SK-N-SH (cell line): ENCODE results near the gene SLC2A8. TPM values are rescaled to one million over a fixed set of nuclear protein-coding genes. Genes with fewer than 3 reads are reported as not detected.
A peak's percentile ranks its signal among the peaks of the same experiment; 100 is the strongest.

ENCODE experiments used
- CTCF ChIA-PET: fragments of 300-600, 350-600 bp; formaldehyde crosslinking; extraction: SDS; loops from one replicate; lab custom pipeline; 2021; lab: Yijun Ruan, JAX
- POLR2A ChIA-PET: fragments of 350-600 bp; sonication (Branson Sonifier 250); formaldehyde crosslinking; extraction: SDS; loops from one replicate; lab custom pipeline; 2020; ENCODE audit warnings: antibody characterized with exemption, inconsistent platforms; lab: Yijun Ruan, JAX
- DNase-seq: peaks from one replicate; pipeline ENCODE4 v3.0.0; 2012
- H2AFZ ChIP-seq: fragments of 200-600 bp; sonication (generic); 2 replicates; pipeline ENCODE4 v1.8.1; 2016; ENCODE audit warnings: antibody characterized with exemption, mild to moderate bottlenecking, low read depth
- H3F3A ChIP-seq: fragments of 200-600 bp; sonication (generic); replicated peaks from 2 replicates; pipeline ENCODE3; 2016; ENCODE audit warnings: antibody characterized with exemption, mild to moderate bottlenecking; ENCODE audit not compliant: insufficient read depth
- H3K27ac ChIP-seq, 2 experiments: fragments of 200-500 bp in 1 of 2; fragments of 200-600 bp in 1 of 2; sonication (Bioruptor generic) in 1 of 2; sonication (generic), shearing (Covaris generic) in 1 of 2; 2 replicates each; pipeline versions ENCODE4 v1.5.1 to v1.6.1; 2014 to 2016; ENCODE audit warnings: low read depth in 2 of 2, inconsistent platforms in 1 of 2, low read length in 1 of 2, mild to moderate bottlenecking in 1 of 2, mixed read lengths in 1 of 2
- H3K27me3 ChIP-seq: fragments of 200-600 bp; sonication (generic), shearing (Covaris generic); 2 replicates; pipeline ENCODE4 v1.6.1; 2016; ENCODE audit warnings: mixed run types; ENCODE audit not compliant: insufficient read depth
- H3K36me3 ChIP-seq, 2 experiments: fragments of 200-500 bp in 1 of 2; fragments of 200-600 bp in 1 of 2; sonication (Bioruptor generic) in 1 of 2; sonication (generic) in 1 of 2; replicated peaks in 1 of 2; 2 replicates each; pipeline versions ENCODE3 to v1.5.1; 2014 to 2016; ENCODE audit warnings: low read length in 1 of 2, mild to moderate bottlenecking in 1 of 2; ENCODE audit not compliant: insufficient read depth in 2 of 2, control insufficient read depth in 1 of 2
- H3K4me1 ChIP-seq, 2 experiments: fragments of 200-500 bp in 1 of 2; fragments of 200-600 bp in 1 of 2; sonication (Bioruptor generic) in 1 of 2; sonication (generic), shearing (Covaris generic) in 1 of 2; 2 replicates each; pipeline versions ENCODE4 v1.5.1 to v1.6.1; 2014 to 2016; ENCODE audit warnings: low read depth in 1 of 2, low read length in 1 of 2, mixed run types in 1 of 2; ENCODE audit not compliant: insufficient read depth in 2 of 2, control insufficient read depth in 1 of 2
- H3K4me2 ChIP-seq: fragments of 200-600 bp; sonication (generic), shearing (Covaris generic); 2 replicates; pipeline ENCODE4 v1.6.1; 2017; ENCODE audit warnings: mixed run types
- H3K4me3 ChIP-seq, 2 experiments: fragments of 200-500 bp in 1 of 2; fragments of 200-600 bp in 1 of 2; sonication (Bioruptor generic) in 1 of 2; sonication (generic), shearing (Covaris generic) in 1 of 2; 2 replicates each; pipeline versions ENCODE4 v1.5.1 to v1.8.1; 2014 to 2016; ENCODE audit warnings: low read depth in 2 of 2, inconsistent platforms in 1 of 2, low read length in 1 of 2, mild to moderate bottlenecking in 1 of 2, mixed read lengths in 1 of 2, moderate library complexity in 1 of 2
- H3K79me2 ChIP-seq: fragments of 200-600 bp; sonication (generic); 2 replicates; pipeline ENCODE4 v1.8.1; 2017; ENCODE audit warnings: mild to moderate bottlenecking; ENCODE audit not compliant: insufficient read depth
- H3K9ac ChIP-seq: fragments of 200-600 bp; sonication (generic); 2 replicates; pipeline ENCODE4 v1.6.1; 2017; ENCODE audit warnings: mixed run types
- H3K9me2 ChIP-seq: fragments of 200-600 bp; sonication (generic); 2 replicates; pipeline ENCODE4 v1.6.1; 2017; ENCODE audit warnings: mixed run types
- H3K9me3 ChIP-seq: fragments of 200-600 bp; sonication (generic); 2 replicates; pipeline ENCODE4 v1.6.1; 2017; ENCODE audit warnings: mixed run types, mild to moderate bottlenecking, moderate library complexity
- H4K20me1 ChIP-seq: fragments of 200-600 bp; sonication (generic); 2 replicates; pipeline ENCODE4 v1.6.1; 2017; ENCODE audit warnings: mild to moderate bottlenecking, mixed run types; ENCODE audit not compliant: insufficient read depth
- CHD2 ChIP-seq: fragments of 150-350 bp; IDR thresholded peaks from 2 replicates; pipeline ENCODE4 v1.6.1; 2018; ENCODE audit warnings: low read length; ENCODE audit not compliant: partially characterized antibody
- EP300 ChIP-seq, 2 experiments: IDR thresholded peaks; 2 replicates each; pipeline versions ENCODE4 v1.4.0 to v1.6.1; 2012; ENCODE audit warnings: borderline replicate concordance in 1 of 2, low read depth in 1 of 2, low read length in 1 of 2
- EZH2phosphoT487 ChIP-seq: fragments of 200-600 bp; sonication (generic); IDR thresholded peaks from 2 replicates; pipeline ENCODE4 v1.6.1; 2017; ENCODE audit warnings: low read depth, mixed run types, mild to moderate bottlenecking, antibody characterized with exemption, moderate library complexity, borderline replicate concordance
- FOSL2 ChIP-seq: IDR thresholded peaks from 2 replicates; pipeline ENCODE4 v1.4.0; 2012; ENCODE audit warnings: low read depth, mild to moderate bottlenecking, moderate library complexity, borderline replicate concordance
- FOXJ3 ChIP-seq: sonication (generic); formaldehyde crosslinking; IDR thresholded peaks from 2 replicates; pipeline ENCODE4 v1.5.1; 2020; ENCODE audit warnings: mild to moderate bottlenecking, missing genetic modification reagents
- FOXM1 ChIP-seq: IDR thresholded peaks from 2 replicates; pipeline ENCODE4 v1.4.0; 2012; ENCODE audit warnings: low read depth, mild to moderate bottlenecking
- GABPA ChIP-seq: IDR thresholded peaks from 2 replicates; pipeline ENCODE4 v1.4.0; 2012; ENCODE audit warnings: low read depth, mild to moderate bottlenecking
- GATA2 ChIP-seq: sonication (generic); formaldehyde crosslinking; IDR thresholded peaks from 2 replicates; pipeline ENCODE4 v1.5.0; 2020; ENCODE audit warnings: mild to moderate bottlenecking, missing genetic modification reagents
- MEF2A ChIP-seq: IDR thresholded peaks from 2 replicates; pipeline ENCODE4 v1.4.0; 2012; ENCODE audit warnings: low read depth, borderline replicate concordance
- MXI1 ChIP-seq: IDR thresholded peaks from 2 replicates; pipeline ENCODE4 v1.6.1; 2012; ENCODE audit warnings: mild to moderate bottlenecking, low read depth, low read length, improper control_type of control experiment
- NFIC ChIP-seq: IDR thresholded peaks from 2 replicates; pipeline ENCODE4 v1.4.0; 2012; ENCODE audit warnings: borderline replicate concordance
- NRF1 ChIP-seq: IDR thresholded peaks from 2 replicates; pipeline ENCODE4 v1.6.1; 2012; ENCODE audit warnings: low read depth, mild to moderate bottlenecking, low read length
- POLR2AphosphoS5 ChIP-seq: IDR thresholded peaks from 2 replicates; pipeline ENCODE4 v1.6.1; 2012; ENCODE audit warnings: low read depth, low read length
- RCOR1 ChIP-seq: fragments of 150-350 bp; IDR thresholded peaks from 2 replicates; pipeline ENCODE4 v1.6.1; 2017; ENCODE audit warnings: antibody characterized with exemption, low read length
- RFX5 ChIP-seq: IDR thresholded peaks from 2 replicates; pipeline ENCODE4 v1.6.1; 2012; ENCODE audit warnings: mild to moderate bottlenecking, improper control_type of control experiment, low read length
- RXRA ChIP-seq: IDR thresholded peaks from 2 replicates; pipeline ENCODE4 v1.4.0; 2012; ENCODE audit warnings: low read depth, mild to moderate bottlenecking, borderline replicate concordance
- SIN3A ChIP-seq: IDR thresholded peaks from 2 replicates; pipeline ENCODE4 v1.6.1; 2012; ENCODE audit warnings: low read depth, mild to moderate bottlenecking, low read length, moderate library complexity, borderline replicate concordance
- SMC3 ChIP-seq: IDR thresholded peaks from 2 replicates; pipeline ENCODE4 v1.6.1; 2012; ENCODE audit warnings: low read depth, low read length, improper control_type of control experiment
- TAF1 ChIP-seq: IDR thresholded peaks from 2 replicates; pipeline ENCODE4 v1.6.1; 2012; ENCODE audit warnings: low read depth, mild to moderate bottlenecking, low read length, moderate library complexity, borderline replicate concordance
- TCF12 ChIP-seq: IDR thresholded peaks from 2 replicates; pipeline ENCODE4 v1.4.0; 2012
- WGBS: methylation state at CpG from one replicate; pipeline ENCODE4 v1.1.6; 2017; ENCODE audit warnings: low lambda C conversion rate; 5-methylcytosine and 5-hydroxymethylcytosine counted together
- polyA plus RNA-seq, 3 experiments: library from polyadenylated mRNA; depleted of rRNA; stranded (reverse); fragments of >200 nt; gene quantifications; 2 replicates each; pipeline ENCODE4 v1.2.3, GENCODE V29; 2012
- TF ChIP-seq, protein P1 (sequence below): IDR thresholded peaks from 2 replicates; pipeline ENCODE4; 2012
- TF ChIP-seq, protein P2 (sequence below): fragments of 200-600 bp; sonication (generic); IDR thresholded peaks from 2 replicates; pipeline ENCODE4 v1.6.1; 2017; ENCODE audit warnings: antibody characterized with exemption, mild to moderate bottlenecking, moderate library complexity
- TF ChIP-seq, protein P3 (sequence below): fragments of 150-350 bp; IDR thresholded peaks from 2 replicates; pipeline ENCODE4 v1.6.1; 2016; ENCODE audit warnings: mild to moderate bottlenecking, low read depth, low read length
- TF ChIP-seq, protein P4 (sequence below): fragments of 150-350 bp; IDR thresholded peaks from 2 replicates; pipeline ENCODE4 v1.6.1; 2017; ENCODE audit warnings: antibody characterized with exemption, low read length, low read depth, borderline replicate concordance
- TF ChIP-seq, protein P5 (sequence below): IDR thresholded peaks from 2 replicates; pipeline ENCODE4 v1.4.0; 2012; ENCODE audit warnings: low read depth, borderline replicate concordance

The SLC2A8 gene, protein sequence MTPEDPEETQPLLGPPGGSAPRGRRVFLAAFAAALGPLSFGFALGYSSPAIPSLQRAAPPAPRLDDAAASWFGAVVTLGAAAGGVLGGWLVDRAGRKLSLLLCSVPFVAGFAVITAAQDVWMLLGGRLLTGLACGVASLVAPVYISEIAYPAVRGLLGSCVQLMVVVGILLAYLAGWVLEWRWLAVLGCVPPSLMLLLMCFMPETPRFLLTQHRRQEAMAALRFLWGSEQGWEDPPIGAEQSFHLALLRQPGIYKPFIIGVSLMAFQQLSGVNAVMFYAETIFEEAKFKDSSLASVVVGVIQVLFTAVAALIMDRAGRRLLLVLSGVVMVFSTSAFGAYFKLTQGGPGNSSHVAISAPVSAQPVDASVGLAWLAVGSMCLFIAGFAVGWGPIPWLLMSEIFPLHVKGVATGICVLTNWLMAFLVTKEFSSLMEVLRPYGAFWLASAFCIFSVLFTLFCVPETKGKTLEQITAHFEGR
- 15.1 and 18.7 TPM in 2 replicates for polyA plus RNA-seq (2012; rRNA removed)
- 5.2 and 9.6 TPM in 2 replicates for polyA plus RNA-seq (2012; cell fraction: cytosol; rRNA removed)
- polyA plus RNA-seq (2012; cell fraction: nucleus; rRNA removed), result 37.0 and 37.3 TPM in 2 replicates

DNA sequence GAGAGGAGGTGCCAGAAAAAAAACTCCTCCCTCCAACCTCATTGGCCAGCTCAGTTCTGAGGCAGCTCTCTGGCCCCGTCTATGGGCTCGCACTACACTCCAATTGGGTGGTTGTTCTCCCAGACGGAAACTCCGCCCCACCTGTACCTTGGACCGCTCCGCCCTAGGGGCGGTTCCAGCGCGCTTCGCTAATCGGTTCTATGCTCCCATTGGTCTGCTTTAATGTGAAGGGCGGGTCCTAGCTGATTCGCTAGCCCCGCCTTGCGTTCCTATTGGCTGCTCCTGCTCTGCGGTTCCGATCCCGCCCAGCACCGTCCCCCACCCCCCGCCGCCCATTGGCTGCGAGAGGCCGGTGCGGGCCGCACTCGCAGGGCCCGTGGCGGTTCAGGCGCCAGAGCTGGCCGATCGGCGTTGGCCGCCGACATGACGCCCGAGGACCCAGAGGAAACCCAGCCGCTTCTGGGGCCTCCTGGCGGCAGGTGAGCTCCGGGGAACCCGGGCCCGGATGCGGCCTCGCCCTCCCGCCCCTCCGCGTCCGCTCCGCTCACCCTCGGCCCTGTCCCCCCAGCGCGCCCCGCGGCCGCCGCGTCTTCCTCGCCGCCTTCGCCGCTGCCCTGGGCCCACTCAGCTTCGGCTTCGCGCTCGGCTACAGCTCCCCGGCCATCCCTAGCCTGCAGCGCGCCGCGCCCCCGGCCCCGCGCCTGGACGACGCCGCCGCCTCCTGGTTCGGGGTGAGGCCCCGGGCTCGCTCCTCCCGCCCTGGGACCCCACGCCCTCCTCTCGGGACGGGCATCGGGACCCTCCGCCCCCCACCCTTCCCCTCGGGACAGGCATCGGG is at the start of gene SLC2A8:
Gene SLC2A8, plus strand, starts transcription at position 362 of the 838 bp plus-strand sequence. Its CDS starts 62 bp downstream, at position 424.
- ChIA-PET POLR2A (interaction anchor here (0.5 to 1.6 kb wide), 5 partner anchors 27 to 1064 kb away, joined by 3 to 6 read pairs (median 3); partner anchors contain the start of genes LRSAM1, RPL12 and ZNF79), CTCF (interaction anchor here (0.8 to 2.2 kb wide), 12 partner anchors 9 to 524 kb away, joined by 3 to 17 read pairs (median 4); no protein-coding TSS in a partner anchor)
- no peaks in the 10 kb centered on the region for H3K27me3 ChIP-seq
- H3K27ac ChIP-seq, result peak within 1 kb of the TSS; percentile 57 to 67
- H3K9me2 ChIP-seq, result no peaks in the 10 kb centered on the region
- H3K36me3 ChIP-seq, result peaks cover 0 to under 1% of the 10 kb centered on the region in 2 experiments
- peaks cover 10% of the 10 kb centered on the region for H3F3A ChIP-seq
- H2AFZ ChIP-seq, result peak within 1 kb of the TSS; percentile 90
- DNase-seq, result peak; percentile 96
- peaks cover 17% of the 10 kb centered on the region for H3K79me2 ChIP-seq
- peaks cover 7 to 18% of the 10 kb centered on the region in 2 experiments; a peak in 1 of 4 replicates for H3K4me1 ChIP-seq
- peak within 1 kb of the TSS; percentile 94 for H3K4me2 ChIP-seq
- peaks cover 6% of the 10 kb centered on the region; the same call in 1 of the 2 replicates for H4K20me1 ChIP-seq
- WGBS, result 0% methylated on average over 15 of the region's 87 CpGs
- H3K9me3 ChIP-seq, result no peaks in the 10 kb centered on the region
- H3K9ac ChIP-seq, result peak within 1 kb of the TSS; percentile 82
- H3K4me3 ChIP-seq, result peak within 1 kb of the TSS; percentile 80 to 81
- TF ChIP-seq FOSL2, result no peak
- TF ChIP-seq FOXJ3, result no peak
- peak; percentile 10; the same call in 1 of the 2 replicates for TF ChIP-seq SMC3
- TF ChIP-seq, protein P1, sequence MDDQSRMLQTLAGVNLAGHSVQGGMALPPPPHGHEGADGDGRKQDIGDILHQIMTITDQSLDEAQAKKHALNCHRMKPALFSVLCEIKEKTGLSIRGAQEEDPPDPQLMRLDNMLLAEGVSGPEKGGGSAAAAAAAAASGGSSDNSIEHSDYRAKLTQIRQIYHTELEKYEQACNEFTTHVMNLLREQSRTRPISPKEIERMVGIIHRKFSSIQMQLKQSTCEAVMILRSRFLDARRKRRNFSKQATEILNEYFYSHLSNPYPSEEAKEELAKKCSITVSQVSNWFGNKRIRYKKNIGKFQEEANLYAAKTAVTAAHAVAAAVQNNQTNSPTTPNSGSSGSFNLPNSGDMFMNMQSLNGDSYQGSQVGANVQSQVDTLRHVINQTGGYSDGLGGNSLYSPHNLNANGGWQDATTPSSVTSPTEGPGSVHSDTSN, result peak; percentile 72
- peak; percentile 79 for TF ChIP-seq POLR2AphosphoS5
- TF ChIP-seq SIN3A, result peak; percentile 71; the same call in 1 of the 2 replicates
- TF ChIP-seq, protein P2, sequence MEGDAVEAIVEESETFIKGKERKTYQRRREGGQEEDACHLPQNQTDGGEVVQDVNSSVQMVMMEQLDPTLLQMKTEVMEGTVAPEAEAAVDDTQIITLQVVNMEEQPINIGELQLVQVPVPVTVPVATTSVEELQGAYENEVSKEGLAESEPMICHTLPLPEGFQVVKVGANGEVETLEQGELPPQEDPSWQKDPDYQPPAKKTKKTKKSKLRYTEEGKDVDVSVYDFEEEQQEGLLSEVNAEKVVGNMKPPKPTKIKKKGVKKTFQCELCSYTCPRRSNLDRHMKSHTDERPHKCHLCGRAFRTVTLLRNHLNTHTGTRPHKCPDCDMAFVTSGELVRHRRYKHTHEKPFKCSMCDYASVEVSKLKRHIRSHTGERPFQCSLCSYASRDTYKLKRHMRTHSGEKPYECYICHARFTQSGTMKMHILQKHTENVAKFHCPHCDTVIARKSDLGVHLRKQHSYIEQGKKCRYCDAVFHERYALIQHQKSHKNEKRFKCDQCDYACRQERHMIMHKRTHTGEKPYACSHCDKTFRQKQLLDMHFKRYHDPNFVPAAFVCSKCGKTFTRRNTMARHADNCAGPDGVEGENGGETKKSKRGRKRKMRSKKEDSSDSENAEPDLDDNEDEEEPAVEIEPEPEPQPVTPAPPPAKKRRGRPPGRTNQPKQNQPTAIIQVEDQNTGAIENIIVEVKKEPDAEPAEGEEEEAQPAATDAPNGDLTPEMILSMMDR, result peak; percentile 30
- TF ChIP-seq GATA2 (CRISPR knock-in tag), result no peak
- TF ChIP-seq FOXM1, result no peak
- TF ChIP-seq RCOR1, result no peak
- no peak; the same call in 1 of the 2 replicates for TF ChIP-seq NRF1
- TF ChIP-seq MXI1, result no peak
- no peak for TF ChIP-seq EZH2phosphoT487
- no peak for TF ChIP-seq CHD2
- no peak for TF ChIP-seq TCF12
- TF ChIP-seq TAF1, result peak; percentile 89
- TF ChIP-seq, protein P3, sequence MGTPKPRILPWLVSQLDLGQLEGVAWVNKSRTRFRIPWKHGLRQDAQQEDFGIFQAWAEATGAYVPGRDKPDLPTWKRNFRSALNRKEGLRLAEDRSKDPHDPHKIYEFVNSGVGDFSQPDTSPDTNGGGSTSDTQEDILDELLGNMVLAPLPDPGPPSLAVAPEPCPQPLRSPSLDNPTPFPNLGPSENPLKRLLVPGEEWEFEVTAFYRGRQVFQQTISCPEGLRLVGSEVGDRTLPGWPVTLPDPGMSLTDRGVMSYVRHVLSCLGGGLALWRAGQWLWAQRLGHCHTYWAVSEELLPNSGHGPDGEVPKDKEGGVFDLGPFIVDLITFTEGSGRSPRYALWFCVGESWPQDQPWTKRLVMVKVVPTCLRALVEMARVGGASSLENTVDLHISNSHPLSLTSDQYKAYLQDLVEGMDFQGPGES, result peak; percentile 66
- TF ChIP-seq, protein P4, sequence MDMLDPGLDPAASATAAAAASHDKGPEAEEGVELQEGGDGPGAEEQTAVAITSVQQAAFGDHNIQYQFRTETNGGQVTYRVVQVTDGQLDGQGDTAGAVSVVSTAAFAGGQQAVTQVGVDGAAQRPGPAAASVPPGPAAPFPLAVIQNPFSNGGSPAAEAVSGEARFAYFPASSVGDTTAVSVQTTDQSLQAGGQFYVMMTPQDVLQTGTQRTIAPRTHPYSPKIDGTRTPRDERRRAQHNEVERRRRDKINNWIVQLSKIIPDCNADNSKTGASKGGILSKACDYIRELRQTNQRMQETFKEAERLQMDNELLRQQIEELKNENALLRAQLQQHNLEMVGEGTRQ, result no peak
- TF ChIP-seq, protein P5, sequence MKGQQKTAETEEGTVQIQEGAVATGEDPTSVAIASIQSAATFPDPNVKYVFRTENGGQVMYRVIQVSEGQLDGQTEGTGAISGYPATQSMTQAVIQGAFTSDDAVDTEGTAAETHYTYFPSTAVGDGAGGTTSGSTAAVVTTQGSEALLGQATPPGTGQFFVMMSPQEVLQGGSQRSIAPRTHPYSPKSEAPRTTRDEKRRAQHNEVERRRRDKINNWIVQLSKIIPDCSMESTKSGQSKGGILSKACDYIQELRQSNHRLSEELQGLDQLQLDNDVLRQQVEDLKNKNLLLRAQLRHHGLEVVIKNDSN, result no peak
- TF ChIP-seq EP300 (IDR thresholded peaks at IDR 0.05; ENCODE audit: borderline replicate concordance in 1 of 2, low read depth in 1 of 2, low read length in 1 of 2), result no peak
- TF ChIP-seq RFX5, result peak; percentile 84
- TF ChIP-seq MEF2A, result no peak
- TF ChIP-seq GABPA, result no peak
- no peak for TF ChIP-seq NFIC
- no peak for TF ChIP-seq RXRA
